HEK293 (cell line): ENCODE data around the gene CYP11A1.

Source experiments
- CTCF ChIA-PET: fragments of 350-600 bp; formaldehyde crosslinking; extraction: SDS; loops from one replicate; lab custom pipeline; 2021; ENCODE audit warnings: antibody characterized with exemption; lab: Yijun Ruan, JAX
- POLR2A ChIA-PET: fragments of 300-600 bp; formaldehyde crosslinking; extraction: SDS; loops from one replicate; lab custom pipeline; 2020; ENCODE audit warnings: antibody characterized with exemption, inconsistent platforms; lab: Yijun Ruan, JAX
- H3K27ac ChIP-seq: fragments of 200-500 bp; sonication (Bioruptor generic); 2 replicates; pipeline ENCODE4 v1.5.1; 2014; ENCODE audit warnings: low read depth, low read length, control low read depth, inconsistent platforms; ENCODE audit errors: extremely low read depth
- H3K36me3 ChIP-seq, 2 experiments: fragments of 200-500 bp in 1 of 2; sonication (Bioruptor generic) in 1 of 2; 1 replicate in 1 of 2; 2 replicates in 1 of 2; pipeline ENCODE4 v1.5.1; 2014 to 2017; ENCODE audit warnings: inconsistent platforms in 2 of 2, low read length in 2 of 2; ENCODE audit not compliant: control insufficient read depth in 2 of 2, insufficient read depth in 1 of 2
- H3K4me1 ChIP-seq: fragments of 200-500 bp; sonication (Bioruptor generic); 2 replicates; pipeline ENCODE4 v1.5.1; 2014; ENCODE audit warnings: mild to moderate bottlenecking, low read length, inconsistent platforms; ENCODE audit not compliant: control insufficient read depth, insufficient read depth
- H3K4me3 ChIP-seq: 2 replicates; pipeline ENCODE4 v1.5.1; 2011; ENCODE audit warnings: low read depth, mild to moderate bottlenecking, control low read depth, low read length, moderate library complexity
- H3K9me3 ChIP-seq: fragments of 200-500 bp; sonication (Bioruptor generic); 2 replicates; pipeline ENCODE4 v1.5.1; 2014; ENCODE audit warnings: low read depth, low read length, inconsistent platforms; ENCODE audit not compliant: control insufficient read depth, insufficient read depth
- BCL11A ChIP-seq: fragments of 450-650 bp; formaldehyde crosslinking; IDR thresholded peaks from 2 replicates; pipeline ENCODE4 v1.5.1; 2016; ENCODE audit warnings: low read depth, missing biosample characterization, missing genetic modification characterization
- BCL11B ChIP-seq: fragments of 450-650 bp; formaldehyde crosslinking; IDR thresholded peaks from 2 replicates; pipeline ENCODE4 v1.5.1; 2016; ENCODE audit warnings: low read depth, missing biosample characterization, missing genetic modification characterization
- GFI1B ChIP-seq: fragments of 450-650 bp; formaldehyde crosslinking; IDR thresholded peaks from 2 replicates; pipeline ENCODE4 v1.5.1; 2016; ENCODE audit warnings: missing biosample characterization, missing genetic modification characterization
- TRIM28 ChIP-seq: IDR thresholded peaks from 2 replicates; pipeline ENCODE4 v1.6.1; 2011; ENCODE audit warnings: low read length, control low read depth, borderline replicate concordance
- ZBTB48 ChIP-seq: fragments of 450-650 bp; formaldehyde crosslinking; IDR thresholded peaks from 2 replicates; pipeline ENCODE4 v1.5.1; 2016; ENCODE audit warnings: missing biosample characterization, missing genetic modification characterization
- ZFP41 ChIP-seq: fragments of 450-650 bp; formaldehyde crosslinking; IDR thresholded peaks from 2 replicates; pipeline ENCODE4 v1.5.1; 2016; ENCODE audit warnings: missing biosample characterization, missing genetic modification characterization, borderline replicate concordance
- ZNF155 ChIP-seq: fragments of 450-650 bp; formaldehyde crosslinking; IDR thresholded peaks from 2 replicates; pipeline ENCODE4 v1.5.1; 2016; ENCODE audit warnings: missing biosample characterization, missing genetic modification characterization
- ZNF16 ChIP-seq: fragments of 450-650 bp; formaldehyde crosslinking; IDR thresholded peaks from 2 replicates; pipeline ENCODE4 v1.5.1; 2016; ENCODE audit warnings: low read depth, missing biosample characterization, missing genetic modification characterization
- ZNF18 ChIP-seq: fragments of 450-650 bp; formaldehyde crosslinking; IDR thresholded peaks from 2 replicates; pipeline ENCODE4 v1.5.1; 2016; ENCODE audit warnings: missing biosample characterization, missing genetic modification characterization
- ZNF354C ChIP-seq: fragments of 450-650 bp; formaldehyde crosslinking; IDR thresholded peaks from 2 replicates; pipeline ENCODE4 v1.5.1; 2016; ENCODE audit warnings: missing biosample characterization, missing genetic modification characterization, low read depth, borderline replicate concordance
- ZNF394 ChIP-seq: fragments of 450-650 bp; formaldehyde crosslinking; IDR thresholded peaks from 2 replicates; pipeline ENCODE4 v1.5.1; 2016; ENCODE audit warnings: missing biosample characterization, missing genetic modification characterization, mild to moderate bottlenecking, moderate library complexity, borderline replicate concordance
- ZNF426 ChIP-seq: fragments of 450-650 bp; formaldehyde crosslinking; IDR thresholded peaks from 2 replicates; pipeline ENCODE4 v1.5.1; 2017; ENCODE audit warnings: missing biosample characterization, missing genetic modification characterization, mild to moderate bottlenecking, inconsistent platforms, moderate library complexity
- ZNF530 ChIP-seq: fragments of 450-650 bp; formaldehyde crosslinking; IDR thresholded peaks from 2 replicates; pipeline ENCODE4 v1.5.1; 2016; ENCODE audit warnings: low read depth, missing biosample characterization, missing genetic modification characterization
- ZNF596 ChIP-seq: fragments of 450-650 bp; IDR thresholded peaks from 2 replicates; pipeline ENCODE4 v1.5.0; 2018; ENCODE audit warnings: missing biosample characterization, mild to moderate bottlenecking, missing genetic modification characterization, moderate library complexity
- ZNF600 ChIP-seq: fragments of 450-650 bp; formaldehyde crosslinking; IDR thresholded peaks from 2 replicates; pipeline ENCODE4 v1.5.1; 2016; ENCODE audit warnings: missing biosample characterization, missing genetic modification characterization
- ZNF645 ChIP-seq: fragments of 450-650 bp; formaldehyde crosslinking; IDR thresholded peaks from 2 replicates; pipeline ENCODE4; 2016; ENCODE audit warnings: missing biosample characterization, missing genetic modification characterization
- ZNF670 ChIP-seq: fragments of 450-650 bp; formaldehyde crosslinking; IDR thresholded peaks from 2 replicates; pipeline ENCODE4 v1.5.1; 2016; ENCODE audit warnings: missing biosample characterization, missing genetic modification characterization, low read depth
- ZNF677 ChIP-seq: fragments of 450-650 bp; IDR thresholded peaks from 2 replicates; pipeline ENCODE4 v1.5.0; 2018; ENCODE audit warnings: missing biosample characterization, mild to moderate bottlenecking, missing genetic modification characterization, moderate library complexity
- ZNF76 ChIP-seq: fragments of 450-650 bp; formaldehyde crosslinking; IDR thresholded peaks from 2 replicates; pipeline ENCODE4; 2016; ENCODE audit warnings: low read depth, missing biosample characterization, missing genetic modification characterization, borderline replicate concordance
- ZSCAN16 ChIP-seq: fragments of 450-650 bp; formaldehyde crosslinking; IDR thresholded peaks from 2 replicates; pipeline ENCODE4 v1.5.1; 2016; ENCODE audit warnings: missing biosample characterization, missing genetic modification characterization
- TF ChIP-seq, protein P1 (sequence below): fragments of 450-650 bp; formaldehyde crosslinking; IDR thresholded peaks from 2 replicates; pipeline ENCODE4 v1.5.1; 2016; ENCODE audit warnings: missing biosample characterization, missing genetic modification characterization

CYP11A1 gene

DNA sequence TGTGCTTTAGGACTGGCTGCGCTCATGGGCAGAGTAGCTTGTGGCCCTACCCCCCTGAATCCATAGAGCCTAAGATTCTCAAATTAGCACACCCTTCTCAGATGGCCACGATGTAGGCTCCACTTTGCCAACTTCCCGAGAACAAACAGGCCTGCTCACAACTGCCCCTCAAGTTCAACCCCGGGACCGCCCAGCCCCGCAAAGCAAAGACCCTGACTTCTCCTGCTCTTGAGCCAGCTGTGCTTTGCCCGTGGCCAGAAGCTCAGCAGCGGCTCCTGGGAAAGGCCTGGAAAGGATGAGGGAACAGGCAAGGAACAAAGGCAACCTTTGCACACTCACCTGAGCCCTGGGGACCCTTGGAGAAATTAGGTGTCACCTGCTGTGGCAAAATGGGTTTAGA is 32.0 kb downstream of the CYP11A1 start:
- H3K36me3 ChIP-seq = no peaks in the 10 kb centered on the region
- ChIA-PET POLR2A (no interaction called here), CTCF (interaction anchor here (0.5 to 3.1 kb wide), 6 partner anchors 13 to 436 kb away, joined by 3 to 14 read pairs (median 4); no protein-coding TSS in a partner anchor)
- no peaks in the 10 kb centered on the region for H3K4me1 ChIP-seq
- H3K27ac ChIP-seq = no peak overlapping the region
- TF ChIP-seq ZSCAN16 (tag by site-specific recombination) = no peak
- no peak for TF ChIP-seq ZFP41 (tag by site-specific recombination)
- no peak for TF ChIP-seq ZNF18 (tag by site-specific recombination)
- TF ChIP-seq ZNF16 (tag by site-specific recombination) = no peak
- TF ChIP-seq ZNF426 = no peak
- no peak for TF ChIP-seq TRIM28
- TF ChIP-seq ZNF670 (tag by site-specific recombination) = no peak
- no peak for TF ChIP-seq GFI1B (tag by site-specific recombination)
- TF ChIP-seq, protein P1, sequence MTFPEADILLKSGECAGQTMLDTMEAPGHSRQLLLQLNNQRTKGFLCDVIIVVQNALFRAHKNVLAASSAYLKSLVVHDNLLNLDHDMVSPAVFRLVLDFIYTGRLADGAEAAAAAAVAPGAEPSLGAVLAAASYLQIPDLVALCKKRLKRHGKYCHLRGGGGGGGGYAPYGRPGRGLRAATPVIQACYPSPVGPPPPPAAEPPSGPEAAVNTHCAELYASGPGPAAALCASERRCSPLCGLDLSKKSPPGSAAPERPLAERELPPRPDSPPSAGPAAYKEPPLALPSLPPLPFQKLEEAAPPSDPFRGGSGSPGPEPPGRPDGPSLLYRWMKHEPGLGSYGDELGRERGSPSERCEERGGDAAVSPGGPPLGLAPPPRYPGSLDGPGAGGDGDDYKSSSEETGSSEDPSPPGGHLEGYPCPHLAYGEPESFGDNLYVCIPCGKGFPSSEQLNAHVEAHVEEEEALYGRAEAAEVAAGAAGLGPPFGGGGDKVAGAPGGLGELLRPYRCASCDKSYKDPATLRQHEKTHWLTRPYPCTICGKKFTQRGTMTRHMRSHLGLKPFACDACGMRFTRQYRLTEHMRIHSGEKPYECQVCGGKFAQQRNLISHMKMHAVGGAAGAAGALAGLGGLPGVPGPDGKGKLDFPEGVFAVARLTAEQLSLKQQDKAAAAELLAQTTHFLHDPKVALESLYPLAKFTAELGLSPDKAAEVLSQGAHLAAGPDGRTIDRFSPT = no peak
- no peak for TF ChIP-seq ZNF677 (tag by site-specific recombination)
- TF ChIP-seq ZNF394 = no peak
- no peak for TF ChIP-seq ZNF76
- TF ChIP-seq ZNF596 (tag by site-specific recombination) = no peak
- H3K4me3 ChIP-seq = no peak overlapping the region
- H3K9me3 ChIP-seq = no peaks in the 10 kb centered on the region

DNA sequence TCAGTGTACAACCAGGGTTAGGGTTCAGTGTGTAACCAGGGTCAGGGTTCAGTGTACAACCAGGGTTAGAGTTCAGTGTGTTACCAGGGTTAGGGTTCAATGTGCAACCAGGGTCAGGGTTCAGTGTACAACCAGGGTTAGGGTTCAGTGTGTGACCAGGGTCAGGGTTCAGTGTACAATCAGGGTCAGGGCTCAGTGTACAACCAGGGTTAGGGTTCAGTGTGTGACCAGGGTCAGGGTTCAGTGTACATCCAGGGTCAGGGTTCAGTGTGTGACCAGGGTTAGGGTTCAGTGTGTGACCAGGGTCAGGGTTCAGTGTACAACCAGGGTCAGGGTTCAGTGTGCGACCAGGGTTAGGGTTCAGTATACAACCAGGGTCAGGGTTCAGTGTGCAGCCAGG is 33.3 kb downstream of the CYP11A1 start:
- no peak for TF ChIP-seq ZNF354C (tag by site-specific recombination)
- no peak for TF ChIP-seq ZNF530 (tag by site-specific recombination)
- TF ChIP-seq BCL11A (tag by site-specific recombination) = peak; percentile 53; the same call in 1 of the 2 replicates
- TF ChIP-seq BCL11B (tag by site-specific recombination) = peak; percentile 78
- TF ChIP-seq ZNF155 (tag by site-specific recombination) = no peak
- TF ChIP-seq ZBTB48 = peak; percentile 59; the same call in 1 of the 2 replicates
- ChIA-PET POLR2A (no interaction called here), CTCF (interaction anchor here (0.6 kb wide), 1 partner anchor 45 kb away, joined by 3 read pairs; no protein-coding TSS in a partner anchor)
- H3K36me3 ChIP-seq = no peaks in the 10 kb centered on the region
- H3K4me1 ChIP-seq = no peaks in the 10 kb centered on the region
- no peak overlapping the region for H3K4me3 ChIP-seq
- no peak overlapping the region for H3K27ac ChIP-seq
- no peaks in the 10 kb centered on the region for H3K9me3 ChIP-seq

GRCh38 chr15:74333662-74334061 is 33.8 kb downstream of the CYP11A1 start:
- Histone ChIP-seq H3K4me3 (no peak overlapping the region), H3K9me3 (no peaks in the 10 kb centered on the region), H3K4me1 (no peaks in the 10 kb centered on the region), H3K36me3 (no peaks in the 10 kb centered on the region), H3K27ac (no peak overlapping the region)
- TF ChIP-seq ZNF645 (tag by site-specific recombination) = no peak
- TF ChIP-seq ZNF600 (tag by site-specific recombination) = peak; percentile 84
- TF ChIP-seq ZBTB48 = no peak
- CTCF ChIA-PET = interaction anchor here (0.7 kb wide), 1 partner anchor 11 kb away, joined by 4 read pairs; no protein-coding TSS in a partner anchor
- POLR2A ChIA-PET = no interaction called here
